ENCODE measurements around the gene HLA-DMA.

GRCh38 chr6:32938494-32938893 is 14.4 kb downstream of the HLA-DMA start:
- TF ChIP-seq POLR2A (IDR thresholded peaks at IDR 0.05; ENCODE audit: low read length) = no peak
- TF ChIP-seq GATA1 (IDR thresholded peaks at IDR 0.05; ENCODE audit: low read depth, low read length) = no peak
